ENCODE data around the gene PDXP.

The PDXP gene

GRCh38 chr22:37639070-37639760, 19.3 kb upstream of the PDXP start, which contains the start of gene SH3BP1:
SH3BP1 (plus strand) TSS chr22:37639669; CDS start chr22:37639788, 119 bp downstream.
- no peak for TF ChIP-seq CTCF (IDR thresholded peaks at IDR 0.05; ENCODE audit: borderline replicate concordance, control extremely low read depth, extremely low read depth, insufficient read depth, missing control alignments)
- peak; percentile 88 for DNase-seq (ENCODE audit: low spot score)
- in situ Hi-C loops (cut with MboI; ENCODE audit: low sequenced_read_pairs, unreplicated experiment), result no loop called here

GRCh38 chr22:37639771-37640590, 18.5 kb upstream of the PDXP start:
- in situ Hi-C loops (cut with MboI; ENCODE audit: low sequenced_read_pairs, unreplicated experiment), result no loop called here
- no peak for TF ChIP-seq CTCF (IDR thresholded peaks at IDR 0.05; ENCODE audit: borderline replicate concordance, control extremely low read depth, extremely low read depth, insufficient read depth, missing control alignments)
- DNase-seq (ENCODE audit: low spot score), result peak; percentile 74

- no peak for TF ChIP-seq CTCF (IDR thresholded peaks at IDR 0.05; ENCODE audit: borderline replicate concordance, control extremely low read depth, extremely low read depth, insufficient read depth, missing control alignments)
These were observed 17.6 kb upstream of the PDXP start for GRCh38 chr22:37640591-37641560.

GRCh38 chr22:37641561-37641949, 17.0 kb upstream of the PDXP start:
- no peak for TF ChIP-seq CTCF (IDR thresholded peaks at IDR 0.05; ENCODE audit: borderline replicate concordance, control extremely low read depth, extremely low read depth, insufficient read depth, missing control alignments)
- in situ Hi-C loops (cut with MboI; ENCODE audit: low sequenced_read_pairs, unreplicated experiment), result no loop called here
- no peak for DNase-seq (ENCODE audit: low spot score)

More at GRCh38 chr22:37640591-37641560, 17.6 kb upstream of the PDXP start:
- DNase-seq (ENCODE audit: low spot score), result no peak
- in situ Hi-C loops (cut with MboI; ENCODE audit: low sequenced_read_pairs, unreplicated experiment), result no loop called here

- peak; percentile 88 for DNase-seq (ENCODE audit: low spot score)
- in situ Hi-C loops (cut with MboI; ENCODE audit: low sequenced_read_pairs, unreplicated experiment), result no loop called here
- TF ChIP-seq CTCF (IDR thresholded peaks at IDR 0.05; ENCODE audit: borderline replicate concordance, control extremely low read depth, extremely low read depth, insufficient read depth, missing control alignments), result peak; percentile 84
These were observed 15.2 kb upstream of the PDXP start for GRCh38 chr22:37643225-37643847.

All from GM13976 (cell line).